IPS-18c (cell line): ENCODE data around the gene USP15.

Source experiments
- H3K4me3 ChIP-seq: 2 replicates; pipeline ENCODE4 v1.7.0; 2013; ENCODE audit warnings: low read depth, mild to moderate bottlenecking, low read length, moderate library complexity; ENCODE audit not compliant: insufficient read depth
- H3K9me3 ChIP-seq: one replicate; pipeline ENCODE4 v1.6.1; 2013; ENCODE audit warnings: mild to moderate bottlenecking, low read length, moderate library complexity; ENCODE audit not compliant: control insufficient read depth, insufficient read depth

Gene USP15

DNA sequence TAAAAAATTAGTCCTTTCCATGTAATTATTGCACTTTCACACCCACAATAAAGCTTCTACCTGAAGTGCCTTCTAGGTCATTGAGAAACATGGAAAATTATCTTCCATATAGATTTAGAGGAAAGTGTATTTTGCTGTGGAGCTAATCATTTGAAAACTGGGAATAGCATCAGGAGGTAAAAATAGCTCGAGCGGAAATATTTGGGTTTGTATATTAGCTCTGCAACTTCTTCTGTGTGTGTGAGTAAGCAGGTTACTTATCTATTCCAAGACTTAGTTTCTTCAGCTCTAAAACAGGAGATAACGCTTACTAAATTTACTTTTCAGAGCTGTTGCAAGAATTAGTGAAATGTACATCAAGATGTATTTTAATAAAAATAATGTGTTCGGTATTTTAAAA, 111.5 kb downstream of the USP15 start:
- H3K9me3 ChIP-seq: no peaks in the 10 kb centered on the region
- no peak overlapping the region for H3K4me3 ChIP-seq

DNA sequence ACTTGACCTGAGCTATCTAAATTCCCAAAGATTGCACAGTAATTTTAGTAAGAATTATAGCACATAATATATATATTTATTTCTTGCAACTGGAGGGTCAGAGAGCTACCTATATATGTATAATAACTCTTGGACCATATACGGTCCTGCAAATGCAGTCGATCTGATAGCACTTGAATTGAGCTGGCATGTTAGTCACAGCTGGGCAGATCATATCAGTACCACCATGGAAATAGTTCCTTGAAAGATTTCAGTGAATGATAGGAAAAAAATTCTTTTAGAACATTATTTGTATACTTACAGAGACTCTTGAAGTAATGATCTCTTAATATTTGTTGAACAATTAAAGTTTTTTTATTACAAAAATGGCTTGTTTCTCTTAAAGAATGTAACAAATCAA, 111.9 kb downstream of the USP15 start:
- Histone ChIP-seq H3K4me3 (no peak overlapping the region), H3K9me3 (no peaks in the 10 kb centered on the region)

DNA sequence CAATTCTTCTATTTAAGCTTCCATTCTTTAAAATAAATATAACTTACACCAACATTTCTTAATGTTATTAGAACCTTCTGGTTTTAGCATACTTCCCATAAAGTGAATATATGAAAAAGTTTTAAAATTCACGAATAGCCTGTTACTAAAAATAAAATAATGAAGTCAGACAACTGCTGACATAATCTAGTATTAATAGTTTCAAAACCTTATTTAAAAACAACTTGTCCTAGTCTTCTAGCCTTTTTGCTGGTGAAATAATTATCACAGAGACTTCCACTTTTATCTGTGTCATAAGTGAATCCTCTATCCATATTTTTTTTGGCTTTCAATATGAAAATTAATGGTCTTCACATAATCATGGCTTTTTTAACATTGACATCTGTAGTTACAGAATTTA, 112.6 kb downstream of the USP15 start:
- no peaks in the 10 kb centered on the region for H3K9me3 ChIP-seq
- no peak overlapping the region for H3K4me3 ChIP-seq

DNA sequence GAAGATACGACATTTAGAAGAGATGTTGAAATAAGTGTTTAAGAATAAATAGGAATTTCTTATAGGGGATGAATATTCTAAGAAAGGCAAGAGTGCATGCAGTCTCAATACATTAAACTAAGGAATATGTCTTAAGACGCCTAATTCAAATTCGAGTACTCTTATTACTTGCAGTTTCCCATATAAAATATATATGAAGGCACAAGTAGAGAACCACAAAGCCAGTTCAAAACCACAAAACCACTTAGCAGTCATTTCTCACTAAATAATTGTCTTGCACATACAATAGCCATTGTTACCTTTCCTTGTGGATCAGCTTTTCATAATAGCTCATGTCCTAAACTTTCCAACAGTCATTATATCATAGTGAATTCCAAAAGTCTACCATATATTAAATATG, 115.4 kb downstream of the USP15 start:
- H3K4me3 ChIP-seq: no peak overlapping the region
- no peaks in the 10 kb centered on the region for H3K9me3 ChIP-seq

DNA sequence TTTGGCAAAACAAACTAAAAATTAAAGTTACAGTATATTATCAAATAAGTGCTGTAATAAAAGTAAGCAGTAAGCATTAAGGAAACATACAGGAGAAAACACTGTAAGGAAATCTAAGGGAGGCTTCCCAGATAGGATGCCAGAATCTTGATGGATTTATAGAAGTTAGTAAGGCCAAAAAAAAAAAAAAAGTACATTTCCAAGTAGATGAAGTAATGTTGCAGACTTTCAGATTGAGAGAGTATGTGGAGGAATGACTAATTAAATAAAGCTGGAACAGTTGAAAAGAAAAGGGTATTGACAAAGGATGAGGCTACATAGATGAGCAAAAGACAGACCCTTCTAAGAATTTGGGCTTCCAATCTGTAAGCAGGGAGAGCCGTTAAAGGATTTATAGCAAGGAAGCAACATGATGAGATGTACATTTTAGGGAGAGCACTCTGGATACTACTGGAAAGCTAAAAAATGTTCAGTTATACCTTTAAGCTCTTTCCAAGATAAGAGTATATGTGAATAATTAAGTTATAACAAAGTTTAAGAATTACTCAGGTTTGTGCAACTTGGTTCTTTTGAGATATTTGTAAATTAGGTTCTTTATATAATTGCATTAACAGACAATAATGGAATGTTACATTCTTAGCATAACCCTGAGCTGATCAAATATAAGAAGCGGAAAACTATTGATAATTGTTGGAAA, 119.0 kb downstream of the USP15 start:
- H3K4me3 ChIP-seq: no peak overlapping the region
- no peaks in the 10 kb centered on the region for H3K9me3 ChIP-seq

DNA sequence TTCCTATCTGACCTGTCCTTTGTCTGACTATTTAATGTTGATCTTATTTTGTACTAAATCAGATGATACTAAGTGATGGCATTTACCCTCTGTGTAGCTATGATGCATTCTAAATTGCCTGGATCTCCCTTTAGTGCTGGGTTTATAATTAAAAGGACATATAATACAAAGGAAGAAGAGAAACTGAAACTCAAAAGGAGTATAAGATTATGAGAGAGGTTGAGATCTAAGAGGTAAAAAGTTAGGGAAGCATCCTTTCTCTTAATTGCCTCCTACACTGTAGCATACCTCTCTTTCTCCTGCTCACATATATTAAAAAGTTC, 119.5 kb downstream of the USP15 start:
- no peaks in the 10 kb centered on the region for H3K9me3 ChIP-seq
- no peak overlapping the region for H3K4me3 ChIP-seq

DNA sequence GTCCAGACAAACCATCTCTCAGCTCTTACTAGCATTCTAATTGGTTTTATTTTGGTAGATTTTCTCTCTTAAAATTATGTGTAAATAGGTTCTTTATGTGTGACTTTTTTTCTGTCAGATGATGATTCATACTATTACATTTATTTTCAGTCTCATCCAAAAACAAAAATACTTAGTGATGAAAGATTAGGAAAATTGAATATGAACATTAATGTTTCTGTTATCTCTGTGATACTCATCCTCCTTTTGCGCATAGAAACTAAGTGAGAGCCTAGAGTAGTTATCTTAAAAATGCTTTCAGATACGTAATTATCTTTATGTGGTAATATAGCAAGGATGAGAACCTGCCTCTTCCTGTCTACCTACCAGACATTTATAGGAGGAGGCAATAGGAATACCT, 122.3 kb downstream of the USP15 start:
- H3K9me3 ChIP-seq: no peaks in the 10 kb centered on the region
- H3K4me3 ChIP-seq: no peak overlapping the region

DNA sequence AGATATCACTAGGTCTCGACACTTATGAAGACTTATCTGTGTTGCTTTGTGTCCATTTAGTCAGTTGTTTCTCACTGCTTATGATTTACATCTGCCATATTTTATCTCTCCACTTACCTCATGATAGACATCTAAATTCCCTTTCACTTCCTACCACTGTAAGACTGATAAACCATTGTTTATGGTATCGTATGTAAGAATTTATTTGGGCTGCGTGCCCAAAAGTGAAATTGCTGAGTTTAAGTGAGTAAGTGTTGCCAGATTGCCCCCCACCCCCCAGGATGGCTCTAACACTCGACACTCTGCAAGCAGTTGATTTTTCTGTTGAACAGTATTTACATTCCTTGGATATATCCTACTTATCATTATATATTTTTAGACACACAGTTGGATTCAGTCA, 136.5 kb downstream of the USP15 start:
- Histone ChIP-seq H3K4me3 (no peak overlapping the region), H3K9me3 (no peaks in the 10 kb centered on the region)

DNA sequence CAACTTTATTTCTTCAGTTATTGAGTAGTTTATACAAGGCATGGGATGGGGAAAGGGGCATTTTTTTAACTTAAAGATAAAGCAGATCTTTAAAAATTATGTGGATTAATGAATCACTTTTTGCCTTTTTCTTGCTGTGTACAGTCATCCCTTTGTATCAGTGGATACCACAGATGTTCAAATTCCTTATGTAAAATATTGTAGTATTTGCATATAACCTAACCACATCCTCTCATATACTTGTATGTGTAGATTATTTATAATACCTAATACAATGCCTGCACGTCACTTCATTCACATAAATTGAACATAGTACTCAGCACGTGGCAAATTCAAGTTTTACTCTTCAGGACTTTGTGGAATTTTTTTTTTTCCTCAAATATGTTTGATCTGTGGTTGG, 139.9 kb downstream of the USP15 start:
- H3K9me3 ChIP-seq: no peaks in the 10 kb centered on the region
- no peak overlapping the region for H3K4me3 ChIP-seq

DNA sequence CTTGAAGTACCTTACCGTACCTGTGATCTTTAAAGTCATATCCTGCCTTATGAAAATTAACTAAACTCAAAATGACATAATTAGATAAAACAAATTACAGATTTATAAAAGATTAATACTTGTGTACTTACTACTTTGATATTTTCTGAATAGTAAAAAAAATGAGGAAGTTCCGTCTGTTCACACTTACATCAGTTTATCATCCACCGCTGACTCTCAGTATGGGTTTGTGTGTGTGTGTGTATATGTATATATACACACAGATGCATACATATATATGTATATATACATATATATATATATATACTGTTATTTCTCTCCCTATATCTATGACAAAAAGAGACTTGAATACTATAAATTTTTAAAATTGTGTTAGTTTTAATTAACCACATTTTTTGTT, 141.4 kb downstream of the USP15 start:
- Histone ChIP-seq H3K4me3 (no peak overlapping the region), H3K9me3 (no peaks in the 10 kb centered on the region)

DNA sequence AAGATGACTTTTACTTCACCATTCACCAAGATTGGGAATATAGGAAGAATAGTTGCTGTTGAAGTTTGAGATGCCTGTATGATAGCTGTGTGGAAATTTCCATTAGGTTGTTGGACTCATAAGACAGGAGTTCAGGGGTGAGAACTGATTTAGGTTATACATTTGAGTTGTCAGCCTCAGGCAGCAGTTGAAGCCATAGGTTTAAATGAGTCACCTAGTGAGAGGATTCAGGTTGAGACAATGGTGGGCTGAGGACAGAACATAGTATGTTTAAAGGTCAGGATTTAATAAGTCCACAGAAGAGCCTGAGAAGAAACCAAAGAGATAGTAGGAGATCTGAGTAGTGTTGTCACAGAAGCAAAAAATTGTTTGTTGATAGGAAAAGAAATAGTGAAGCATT, 142.8 kb downstream of the USP15 start:
- no peak overlapping the region for H3K4me3 ChIP-seq

DNA sequence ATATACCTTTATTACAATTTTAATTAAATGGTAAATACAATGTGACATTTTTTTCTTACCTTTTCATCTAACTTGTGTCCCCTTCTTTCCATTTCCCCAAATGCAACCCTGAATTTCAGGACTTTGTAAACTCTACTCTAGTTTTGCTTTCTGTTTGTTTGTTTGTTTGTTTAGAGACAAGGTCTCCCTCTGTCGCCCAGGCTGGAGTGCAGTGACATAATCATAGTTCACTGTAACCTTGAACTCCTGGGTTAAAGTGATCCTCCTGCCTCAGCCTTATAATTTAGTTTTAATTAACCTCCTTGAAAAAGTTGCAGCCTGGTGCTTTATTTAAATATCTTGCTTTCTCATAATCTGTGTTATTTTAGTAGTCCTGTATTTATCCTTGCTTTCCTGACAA, 147.4 kb downstream of the USP15 start:
- Histone ChIP-seq H3K9me3 (no peaks in the 10 kb centered on the region), H3K4me3 (no peak overlapping the region)

More for the DNA sequence above, 142.8 kb downstream of the USP15 start:
- no peaks in the 10 kb centered on the region for H3K9me3 ChIP-seq

DNA sequence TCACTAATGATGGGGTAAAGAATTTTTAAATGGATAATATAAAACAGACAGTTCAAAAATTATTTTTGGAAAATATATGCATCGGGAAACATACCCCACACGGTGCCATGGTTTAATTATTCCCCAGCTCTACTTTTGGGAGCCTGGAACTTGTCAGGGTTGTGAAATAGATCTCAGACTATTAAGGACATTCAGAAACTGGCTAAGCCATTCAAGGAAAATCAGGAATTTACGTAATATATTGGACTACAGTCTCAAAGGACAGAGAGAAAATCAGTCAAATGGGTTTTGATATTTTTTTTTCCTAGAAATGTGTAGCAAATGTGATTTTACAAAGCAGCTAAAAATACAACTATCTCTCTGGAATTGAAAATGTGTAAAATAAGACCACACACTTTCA, 148.9 kb downstream of the USP15 start:
- Histone ChIP-seq H3K9me3 (no peaks in the 10 kb centered on the region), H3K4me3 (no peak overlapping the region)

DNA sequence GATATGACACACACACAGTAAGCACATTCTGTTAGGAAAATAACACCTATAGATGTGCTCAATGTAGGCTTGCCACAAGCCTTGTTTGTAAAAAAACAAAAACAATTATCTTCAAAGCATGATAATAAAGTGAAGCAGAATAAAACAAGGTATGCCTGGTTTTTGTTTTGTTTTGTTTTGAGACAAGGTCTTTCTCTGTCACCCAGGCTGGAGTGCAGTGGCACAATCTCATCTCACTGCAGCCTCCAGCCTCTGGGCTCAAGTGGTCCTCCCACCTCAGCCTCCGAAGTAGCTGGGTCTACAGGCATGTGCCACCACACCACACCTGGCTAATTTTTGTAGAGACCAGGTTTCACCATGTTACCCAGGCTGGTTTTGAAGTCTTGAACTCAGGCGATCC, 154.0 kb downstream of the USP15 start:
- Histone ChIP-seq H3K4me3 (no peak overlapping the region), H3K9me3 (no peaks in the 10 kb centered on the region)

DNA sequence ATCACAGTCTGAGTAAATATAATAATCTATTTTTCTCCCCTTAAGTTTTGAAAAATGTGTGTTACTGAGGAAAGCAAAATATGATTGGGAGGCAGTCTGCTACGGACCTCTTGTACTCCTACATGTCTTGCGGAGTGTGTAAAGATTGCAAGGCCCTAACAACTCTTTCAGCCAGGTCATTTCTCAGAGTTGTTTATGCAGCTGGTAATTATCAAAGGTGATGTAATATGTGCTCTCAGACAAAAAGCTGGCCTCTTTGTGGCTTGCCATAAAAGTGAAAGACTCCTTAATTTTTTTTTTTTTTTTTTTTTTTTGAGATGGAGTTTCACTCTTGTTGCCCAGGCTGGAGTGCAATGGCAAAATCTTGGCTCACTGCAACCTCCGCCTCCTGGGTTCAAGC, 165.9 kb downstream of the USP15 start:
- H3K9me3 ChIP-seq: no peaks in the 10 kb centered on the region
- no peak overlapping the region for H3K4me3 ChIP-seq

DNA sequence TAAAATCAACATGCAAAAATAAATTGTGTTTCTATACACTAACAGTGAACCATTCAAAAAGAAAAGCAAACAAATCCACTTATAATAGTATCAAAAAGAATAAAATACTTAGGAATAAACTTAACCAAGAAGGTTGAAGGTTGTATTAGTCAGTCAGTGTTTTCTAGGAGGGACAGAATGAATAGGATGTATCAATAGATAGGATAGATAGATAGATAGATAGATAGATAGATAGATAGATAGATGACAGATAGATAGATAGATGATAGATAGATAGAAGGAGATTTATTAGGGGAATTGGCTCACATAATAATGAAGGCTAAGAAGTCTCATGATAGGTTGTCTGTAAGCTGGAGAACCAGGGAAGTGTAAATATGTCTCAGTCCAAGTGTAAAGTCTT, 169.3 kb downstream of the USP15 start:
- Histone ChIP-seq H3K4me3 (no peak overlapping the region), H3K9me3 (no peaks in the 10 kb centered on the region)

DNA sequence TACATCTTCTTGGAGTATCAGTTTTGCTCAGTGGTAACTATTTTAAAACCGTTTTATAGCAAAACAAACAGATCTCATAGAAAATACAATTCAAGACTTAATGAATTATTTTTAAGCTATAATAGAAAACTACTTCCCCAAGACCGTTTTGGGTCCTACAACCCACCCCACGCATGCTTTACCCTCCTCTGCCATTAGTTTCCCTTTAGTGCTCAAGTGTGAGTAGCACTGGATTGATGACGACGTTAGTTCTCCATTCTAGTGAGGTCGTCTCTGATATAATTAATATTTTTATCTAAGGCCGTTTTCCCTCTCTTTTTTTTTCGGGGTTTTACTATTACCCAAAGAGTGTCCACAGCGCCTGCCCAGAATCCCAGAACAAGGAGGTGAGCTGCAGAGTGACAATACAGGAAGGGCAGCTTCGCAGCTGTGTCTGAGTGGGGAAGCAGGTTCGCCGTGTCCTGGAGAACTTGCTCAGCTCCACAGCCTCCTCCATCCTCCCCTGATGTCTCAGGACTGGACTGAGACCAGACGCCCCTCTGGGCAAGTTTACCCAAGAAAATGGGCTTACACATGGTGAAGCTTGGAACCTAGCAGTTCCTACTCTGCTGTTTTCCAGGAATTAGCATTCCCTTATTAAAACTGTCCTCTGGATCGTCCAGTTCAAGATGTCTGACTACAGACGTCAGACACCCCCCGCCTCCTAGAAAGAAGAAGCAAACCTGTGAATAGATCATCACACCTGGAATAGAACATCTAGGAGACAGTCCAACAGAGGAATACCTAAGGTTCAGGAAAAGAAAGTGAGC, 174.5 kb downstream of the USP15 start:
- Histone ChIP-seq H3K9me3 (no peaks in the 10 kb centered on the region), H3K4me3 (peak overlapping the region; percentile 61; the same call in 1 of the 2 replicates)

DNA sequence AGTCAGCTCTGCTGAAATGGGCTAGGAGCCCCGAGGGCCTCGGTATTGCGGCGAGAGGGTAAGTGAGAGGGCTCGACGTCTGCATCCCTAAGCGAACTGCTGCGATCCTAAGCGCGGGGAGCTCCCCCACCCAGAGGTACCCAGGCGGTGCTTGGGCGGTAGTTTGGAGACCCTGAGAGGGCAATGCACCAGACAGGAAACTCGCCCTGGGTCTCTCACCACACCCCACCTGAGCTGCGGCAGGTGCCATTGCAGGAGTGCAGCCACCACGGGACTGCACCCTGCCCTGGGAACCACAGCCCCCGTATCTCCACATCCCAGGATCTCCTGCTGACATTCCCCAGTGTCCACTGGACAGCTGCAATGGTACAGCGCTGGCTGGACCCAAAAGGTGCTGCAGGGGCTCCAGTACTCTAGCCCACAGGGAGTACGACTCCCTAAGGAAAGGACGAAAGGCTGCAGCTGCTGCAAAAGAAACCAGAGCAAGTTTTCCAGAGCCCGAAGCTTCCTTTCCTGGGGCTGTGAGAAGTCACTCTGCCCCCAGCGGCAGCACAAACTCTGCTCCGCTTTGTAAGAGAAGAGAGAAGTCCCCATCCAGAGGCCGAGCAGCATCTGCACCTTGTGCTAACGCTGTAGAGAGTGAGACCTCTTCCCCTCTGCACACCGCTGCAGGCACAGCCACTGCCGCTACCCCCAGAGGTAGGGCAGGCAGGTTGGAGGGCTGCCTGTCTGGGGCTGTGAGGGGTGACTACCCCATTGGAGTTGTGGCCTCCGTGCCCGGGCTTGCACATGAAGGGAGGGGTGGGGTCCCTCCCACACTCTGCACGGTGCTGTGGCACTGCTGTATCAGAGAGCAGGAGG, 175.3 kb downstream of the USP15 start:
- Histone ChIP-seq H3K9me3 (no peaks in the 10 kb centered on the region), H3K4me3 (peak overlapping the region; percentile 61)
